NT2/D1 (cell line): ENCODE data around the gene ADAMTS19.

ENCODE experiments used
- SUZ12 ChIP-seq: IDR thresholded peaks from 2 replicates; pipeline ENCODE4 v1.6.1; 2011; ENCODE audit not compliant: insufficient read length, insufficient read depth; ENCODE audit errors: extremely low read depth
- ZNF274 ChIP-seq: IDR thresholded peaks from 2 replicates; pipeline ENCODE4 v1.6.1; 2011; ENCODE audit warnings: mild to moderate bottlenecking, low read depth, low read length

- TF ChIP-seq SUZ12 (no peak), ZNF274 (no peak)
Observed at GRCh38 chr5:129511291-129511690, 51.2 kb downstream of the ADAMTS19 start.
